Vagina (tissue), 2 donors: ENCODE results near the gene AICDA. TPM values are rescaled to one million over a fixed set of nuclear protein-coding genes. Genes with fewer than 3 reads are reported as not detected.
"Not testable (repeated sequence)": the region's sequence is repeated elsewhere in the genome, so short reads cannot be mapped to it uniquely, and the experiment has no call there.

ENCODE experiments used
- DNase-seq, 2 donors: peaks; one replicate each; pipeline ENCODE4 v3.0.0-alpha.2; 2017; ENCODE audit errors: extremely low spot score in 2 of 2
- H3K27ac ChIP-seq: fragments of 200-600 bp; sonication (generic); one replicate; pipeline ENCODE4 v1.5.1; 2019
- H3K27me3 ChIP-seq: fragments of 200-600 bp; sonication (generic); one replicate; pipeline ENCODE4 v1.5.1; 2019
- H3K36me3 ChIP-seq, 2 donors: fragments of 200-600 bp; sonication (generic); one replicate each; pipeline ENCODE4 v1.5.1; 2017 to 2019
- H3K4me1 ChIP-seq: fragments of 200-600 bp; sonication (generic); one replicate; pipeline ENCODE4 v1.5.1; 2019
- H3K4me3 ChIP-seq, 2 donors: fragments of 200-600 bp; sonication (generic); 1 replicate in 1 of 2; 2 replicates in 1 of 2; pipeline ENCODE4 v1.5.1; 2016 to 2019
- H3K9me3 ChIP-seq: fragments of 200-600 bp; sonication (generic); one replicate; pipeline ENCODE4 v1.5.1; 2019
- CTCF ChIP-seq, 3 experiments: fragments of 450-650 bp in 2 of 3; fragments of 200-600 bp in 1 of 3; sonication (generic) in 1 of 3; IDR thresholded peaks; one replicate each; pipeline ENCODE4 v1.5.1; 2017 to 2019; ENCODE audit warnings: antibody characterized with exemption in 3 of 3, mild to moderate bottlenecking in 2 of 3, moderate library complexity in 2 of 3
- POLR2A ChIP-seq, 2 donors: fragments of 450-650 bp; IDR thresholded peaks; one replicate each; pipeline ENCODE4 v1.6.1; 2017; ENCODE audit warnings: antibody characterized with exemption in 2 of 2, mild to moderate bottlenecking in 2 of 2, moderate library complexity in 2 of 2
- POLR2AphosphoS5 ChIP-seq, 2 donors: sonication (generic); formaldehyde crosslinking; IDR thresholded peaks; one replicate each; pipeline ENCODE4 v1.9.0; 2017; ENCODE audit warnings: antibody characterized with exemption in 2 of 2, mild to moderate bottlenecking in 2 of 2, low read depth in 1 of 2; ENCODE audit not compliant: insufficient read depth in 1 of 2
- intact Hi-C: fragments of 100-400 bp; cut with DNase I; formaldehyde crosslinking; loops from one replicate; pipeline ENCODE4 v1.15.1; 2023
- total RNA-seq: library from RNA; depleted of rRNA; stranded (reverse); fragments of >200 nt; gene quantifications from one replicate; pipeline ENCODE4 v1.2.3, GENCODE V29; 2016

AICDA gene
- total RNA-seq, 1 donor from 2014 or later = not detected

GRCh38 chr12:8572507-8572906 is 40.2 kb downstream of the AICDA start:
- Histone ChIP-seq H3K27ac (no peak overlapping the region), H3K9me3 (no peaks in the 10 kb centered on the region), H3K4me3 (no peak overlapping the region), H3K4me1 (no peaks in the 10 kb centered on the region), H3K27me3 (no peaks in the 10 kb centered on the region), H3K36me3 (no peaks in the 10 kb centered on the region)
- DNase-seq = no peak
- TF ChIP-seq POLR2AphosphoS5 (IDR thresholded peaks at IDR 0.05; ENCODE audit: insufficient read depth in 1 of 2, low read depth in 1 of 2) (no peak), CTCF (IDR thresholded peaks at IDR 0.05) (no peak), POLR2A (IDR thresholded peaks at IDR 0.05) (no peak)
- intact Hi-C loops = no loop called here

DNA sequence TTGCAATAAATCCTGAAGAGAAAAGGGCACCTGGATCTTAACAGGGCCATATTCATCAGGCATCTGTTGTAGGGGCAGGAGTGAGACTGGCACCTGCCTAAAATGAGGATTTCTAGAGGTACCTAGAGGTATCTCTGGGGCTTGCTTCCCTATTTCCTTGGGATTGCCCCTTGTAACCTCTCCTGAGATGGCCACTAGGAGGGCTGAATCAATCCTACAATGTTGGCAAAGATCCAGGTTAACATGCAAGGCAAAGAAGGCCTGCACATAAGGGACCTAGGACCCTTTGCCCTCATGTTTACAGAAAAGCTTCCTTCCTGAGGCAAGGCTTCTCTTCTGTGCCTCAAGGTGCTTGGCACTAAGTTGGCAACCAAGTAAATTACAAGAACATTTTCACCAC is 46.1 kb downstream of the AICDA start:
- no peak for DNase-seq
- H3K27ac ChIP-seq = no peak overlapping the region
- TF ChIP-seq POLR2A (IDR thresholded peaks at IDR 0.05) = no peak
- no peak for TF ChIP-seq CTCF (IDR thresholded peaks at IDR 0.05)
- no peak for TF ChIP-seq POLR2AphosphoS5 (IDR thresholded peaks at IDR 0.05; ENCODE audit: insufficient read depth in 1 of 2, low read depth in 1 of 2)
- no peaks in the 10 kb centered on the region for H3K36me3 ChIP-seq
- H3K4me3 ChIP-seq = no peak overlapping the region
- H3K4me1 ChIP-seq = no peaks in the 10 kb centered on the region
- no peaks in the 10 kb centered on the region for H3K9me3 ChIP-seq
- intact Hi-C loops = no loop called here
- no peaks in the 10 kb centered on the region for H3K27me3 ChIP-seq

DNA sequence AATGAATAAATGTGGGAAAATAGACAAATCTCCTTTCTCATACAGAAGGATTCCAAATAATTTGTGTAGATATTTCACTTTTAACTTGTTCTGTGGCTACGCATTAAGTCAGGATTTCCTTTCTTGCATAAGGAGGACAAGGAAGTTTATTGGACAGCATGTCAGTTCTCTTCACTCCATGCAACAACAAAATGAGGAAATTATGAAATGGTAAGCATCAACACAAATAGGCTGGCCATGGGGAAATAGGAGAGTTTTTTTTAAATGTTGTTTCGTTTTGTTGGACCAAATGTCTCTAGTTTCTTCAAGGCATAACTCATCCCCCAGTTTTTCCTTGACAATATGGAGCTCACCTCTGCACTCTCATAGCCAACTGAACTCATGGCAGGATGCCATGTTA is 46.6 kb downstream of the AICDA start:
- H3K27ac ChIP-seq, intact Hi-C loops, H3K27me3 ChIP-seq: not testable (repeated sequence)

DNA sequence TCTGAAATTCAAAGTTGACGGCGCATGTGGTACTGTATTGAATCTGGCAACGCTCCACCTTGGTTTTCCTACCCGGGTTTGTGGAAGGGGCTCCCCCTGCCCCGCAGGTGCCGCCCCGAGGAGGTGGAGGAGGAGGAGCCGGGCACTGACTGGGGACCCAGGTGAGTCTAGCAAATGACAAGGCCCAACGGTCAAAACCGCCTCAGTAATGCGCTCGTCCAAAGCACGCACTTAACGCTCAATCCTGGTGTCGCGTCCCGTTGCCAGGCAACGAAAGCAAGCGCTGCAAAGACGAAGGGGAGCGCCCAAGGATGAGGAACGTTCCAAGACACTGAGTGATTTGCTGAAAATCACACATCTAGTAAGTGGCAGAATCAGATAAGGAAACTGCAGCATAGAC is 48.0 kb downstream of the AICDA start:
- Histone ChIP-seq H3K4me3 (no peak overlapping the region), H3K9me3 (no peaks in the 10 kb centered on the region), H3K4me1 (no peaks in the 10 kb centered on the region), H3K27me3 (no peaks in the 10 kb centered on the region), H3K36me3 (no peaks in the 10 kb centered on the region), H3K27ac (no peak overlapping the region)
- intact Hi-C loops = no loop called here
- TF ChIP-seq CTCF (IDR thresholded peaks at IDR 0.05) (no peak), POLR2A (IDR thresholded peaks at IDR 0.05) (no peak), POLR2AphosphoS5 (IDR thresholded peaks at IDR 0.05; ENCODE audit: insufficient read depth in 1 of 2, low read depth in 1 of 2) (no peak)
- DNase-seq = no peak

More for the DNA sequence above, 46.6 kb downstream of the AICDA start:
- DNase-seq, H3K36me3 ChIP-seq, H3K4me1 ChIP-seq, H3K9me3 ChIP-seq, H3K4me3 ChIP-seq: not testable (repeated sequence)

- no peak overlapping the region for H3K4me3 ChIP-seq
Measured at GRCh38 chr12:8563356-8563755, 49.3 kb downstream of the AICDA start.

More at GRCh38 chr12:8563356-8563755, 49.3 kb downstream of the AICDA start:
- no peaks in the 10 kb centered on the region for H3K36me3 ChIP-seq
- no peak overlapping the region for H3K27ac ChIP-seq
- no peaks in the 10 kb centered on the region for H3K27me3 ChIP-seq
- no peaks in the 10 kb centered on the region for H3K9me3 ChIP-seq
- TF ChIP-seq CTCF (IDR thresholded peaks at IDR 0.05) (no peak), POLR2AphosphoS5 (IDR thresholded peaks at IDR 0.05; ENCODE audit: insufficient read depth in 1 of 2, low read depth in 1 of 2) (no peak), POLR2A (IDR thresholded peaks at IDR 0.05) (no peak)
- no peaks in the 10 kb centered on the region for H3K4me1 ChIP-seq
- intact Hi-C loops = no loop called here
- DNase-seq = no peak
